Mononuclear cell (primary cell): ENCODE data around the gene TMEM121B. TPM values are rescaled to one million over a fixed set of nuclear protein-coding genes. Genes with fewer than 3 reads are reported as not detected.
A peak's percentile ranks its signal among the peaks of the same experiment; 100 is the strongest.
"Not testable (repeated sequence)": the region's sequence is repeated elsewhere in the genome, so short reads cannot be mapped to it uniquely, and the experiment has no call there.

Experiments used
- H3K27me3 ChIP-seq: 2 replicates; pipeline ENCODE4 v1.6.0; 2011; ENCODE audit warnings: low read length, control low read depth; ENCODE audit not compliant: insufficient read depth
- H3K4me1 ChIP-seq: 2 replicates; pipeline ENCODE4 v1.5.1; 2011; ENCODE audit warnings: mild to moderate bottlenecking, low read length, control low read depth; ENCODE audit not compliant: insufficient read depth
- H3K4me3 ChIP-seq: 2 replicates; pipeline ENCODE4 v1.5.1; 2011; ENCODE audit warnings: mild to moderate bottlenecking, low read length, moderate library complexity
- H3K9me3 ChIP-seq: 2 replicates; pipeline ENCODE4 v1.5.1; 2011; ENCODE audit warnings: low read depth, mild to moderate bottlenecking, control low read depth, low read length
- total RNA-seq: library from RNA; depleted of rRNA; stranded (reverse); fragments of >200 nt; gene quantifications from one replicate; pipeline ENCODE4 v1.2.3, GENCODE V29; 2012

Gene TMEM121B
- total RNA-seq = 1.3 TPM

DNA sequence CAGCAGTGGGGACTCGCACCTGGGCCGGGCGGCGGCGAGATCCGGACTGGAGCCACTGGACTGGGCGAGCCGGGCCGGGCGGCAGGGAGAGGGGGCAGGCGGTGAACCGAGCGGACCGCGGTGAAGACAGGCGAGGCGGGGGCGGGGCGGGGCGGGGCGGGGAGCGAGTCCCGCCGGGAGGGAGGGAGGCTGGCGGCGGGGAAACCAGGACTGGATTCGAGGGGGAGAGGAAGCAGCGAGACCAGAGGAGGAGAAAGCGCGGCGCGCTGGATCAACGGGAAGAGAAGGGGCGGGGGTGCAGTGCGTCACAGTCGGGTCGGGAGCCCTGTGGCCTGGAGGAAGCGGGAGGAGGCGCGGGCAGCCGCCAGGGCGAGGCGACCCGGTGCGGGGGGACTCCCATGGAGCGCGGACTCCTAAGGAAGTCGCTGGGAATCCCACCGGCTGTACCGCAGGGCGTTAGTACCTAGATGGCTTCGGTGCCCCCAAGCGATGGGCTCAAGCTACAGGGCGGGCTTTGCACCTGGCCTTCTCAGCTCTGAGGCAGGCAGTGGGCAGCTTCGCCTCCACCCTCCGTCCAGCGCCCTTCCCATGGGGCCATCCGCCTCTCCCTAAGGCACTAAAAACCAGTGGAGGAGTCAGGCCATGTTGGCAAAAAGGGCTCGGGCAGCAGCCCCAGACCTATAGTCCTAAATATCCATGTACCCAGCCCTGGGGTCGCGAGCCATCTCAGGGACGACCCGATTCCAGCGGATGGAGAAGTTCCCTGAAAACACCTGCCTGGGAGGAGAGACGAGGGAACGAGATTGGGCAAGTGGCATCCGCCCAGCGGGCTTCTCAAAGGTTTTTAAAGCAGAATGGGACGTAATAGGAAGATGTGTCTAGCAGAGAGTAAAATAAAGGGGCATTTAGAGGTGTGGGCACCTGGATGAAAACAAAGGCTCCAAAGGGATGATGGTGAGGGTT lies at the start of gene TMEM121B:
TSS of gene TMEM121B (minus strand) at position 128 of the 963 bp plus-strand sequence. CDS start 233 bp downstream, outside the sequence.
- Histone ChIP-seq H3K9me3 (no peaks in the 10 kb centered on the region), H3K27me3 (peaks cover 16% of the 10 kb centered on the region), H3K4me1 (peaks cover 43% of the 10 kb centered on the region), H3K4me3 (peak within 1 kb of the TSS; percentile 34)

DNA sequence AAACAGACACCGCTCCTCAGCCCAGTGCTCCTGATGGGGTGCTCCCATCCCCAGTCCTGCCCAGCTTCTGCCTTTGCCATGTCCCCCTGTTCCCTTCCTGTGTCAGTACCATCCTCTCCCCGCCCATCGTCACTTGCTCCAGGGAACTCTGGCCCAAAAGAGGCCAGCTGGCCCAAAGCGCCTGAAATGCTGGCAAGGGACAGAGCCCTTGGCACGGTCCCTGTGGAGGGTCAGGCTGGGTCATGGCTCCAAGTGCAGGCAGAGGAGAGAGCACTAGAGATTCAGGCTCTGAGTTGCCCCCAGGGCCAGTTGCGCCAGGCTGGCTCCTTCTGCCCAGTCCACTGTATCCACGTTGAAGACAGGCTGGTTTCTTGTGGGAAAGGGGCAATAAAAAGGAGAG lies 46.3 kb upstream of the TMEM121B start:
- H3K9me3 ChIP-seq = no peaks in the 10 kb centered on the region
- no peaks in the 10 kb centered on the region for H3K27me3 ChIP-seq
- H3K4me1 ChIP-seq = peaks cover 17% of the 10 kb centered on the region
- no peak overlapping the region for H3K4me3 ChIP-seq

DNA sequence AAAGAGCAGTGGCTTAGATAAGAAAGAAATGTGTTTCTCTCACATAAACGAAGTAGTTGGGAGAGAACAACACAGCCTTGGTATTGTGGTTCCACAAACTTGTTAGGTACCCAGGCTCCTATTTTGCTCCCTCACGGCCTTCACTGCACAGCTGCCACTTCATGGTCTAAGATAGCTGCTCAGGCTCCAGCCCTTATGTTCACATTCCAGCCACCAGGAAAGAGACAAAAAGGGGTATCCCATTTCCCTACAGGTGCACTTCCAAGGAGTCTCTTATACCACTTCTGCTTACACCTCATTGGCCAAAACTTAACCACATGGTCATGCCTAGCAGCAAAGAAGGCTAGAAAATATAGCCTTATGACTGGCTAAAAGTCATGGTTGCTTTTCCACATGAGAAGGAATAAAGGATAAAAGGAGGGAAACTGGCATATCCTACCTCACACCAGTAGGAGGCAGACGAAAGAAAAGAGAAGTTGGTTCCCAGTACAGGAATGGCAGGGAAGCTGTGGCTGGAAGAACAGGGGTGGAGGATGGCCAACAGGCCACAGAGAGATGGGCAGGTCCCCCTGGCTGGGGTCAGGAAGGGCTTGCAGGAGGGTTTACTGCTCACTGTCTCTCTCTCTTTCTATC lies 43.3 kb upstream of the TMEM121B start:
- Histone ChIP-seq H3K4me1 (peaks cover 7% of the 10 kb centered on the region), H3K9me3 (no peaks in the 10 kb centered on the region), H3K27me3 (no peaks in the 10 kb centered on the region)

DNA sequence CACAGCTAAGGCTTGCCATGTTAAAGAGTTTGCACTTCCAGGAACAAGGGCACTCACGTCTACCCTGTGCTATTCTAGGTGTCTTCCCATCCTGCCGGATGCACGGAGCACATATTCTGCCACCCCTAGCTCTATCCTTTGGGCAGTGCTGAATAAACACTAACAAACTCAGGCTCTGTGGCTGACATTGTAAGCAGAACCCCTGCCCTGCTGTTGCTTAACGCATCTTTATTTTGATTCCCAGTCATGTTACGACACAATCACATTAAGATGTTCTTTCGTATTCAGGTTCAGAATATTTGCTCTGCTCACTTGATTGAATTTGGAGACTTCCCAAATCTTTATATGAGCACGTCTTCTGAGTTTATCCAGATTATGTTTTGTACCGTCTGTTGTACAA lies 41.6 kb upstream of the TMEM121B start:
- H3K4me3 ChIP-seq = no peak overlapping the region
- H3K27me3 ChIP-seq = no peaks in the 10 kb centered on the region
- H3K9me3 ChIP-seq = no peaks in the 10 kb centered on the region
- H3K4me1 ChIP-seq = peaks cover 20% of the 10 kb centered on the region

More for the DNA sequence above, 43.3 kb upstream of the TMEM121B start:
- H3K4me3 ChIP-seq = no peak overlapping the region

DNA sequence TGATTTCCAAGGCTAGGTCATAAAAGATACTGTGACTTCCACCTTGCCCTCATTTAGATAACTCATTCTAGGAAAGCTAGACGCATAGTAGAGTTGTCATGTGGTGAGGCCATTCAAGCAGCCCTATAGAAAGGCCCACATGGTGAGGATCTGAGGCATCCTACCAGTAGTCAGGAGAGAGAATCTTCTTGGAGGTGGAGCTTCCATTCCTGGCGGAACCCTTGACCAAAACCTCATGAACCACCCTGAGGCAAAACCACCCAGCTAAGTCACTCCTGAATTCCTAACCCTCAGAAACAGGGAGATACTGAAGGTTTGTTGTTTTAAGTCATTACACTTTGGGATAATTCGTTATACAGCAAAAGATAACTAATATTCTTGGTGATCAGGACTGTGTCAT lies 40.8 kb upstream of the TMEM121B start:
- Histone ChIP-seq H3K4me1 (peaks cover 27% of the 10 kb centered on the region), H3K9me3 (no peaks in the 10 kb centered on the region), H3K4me3 (no peak overlapping the region), H3K27me3 (no peaks in the 10 kb centered on the region)

DNA sequence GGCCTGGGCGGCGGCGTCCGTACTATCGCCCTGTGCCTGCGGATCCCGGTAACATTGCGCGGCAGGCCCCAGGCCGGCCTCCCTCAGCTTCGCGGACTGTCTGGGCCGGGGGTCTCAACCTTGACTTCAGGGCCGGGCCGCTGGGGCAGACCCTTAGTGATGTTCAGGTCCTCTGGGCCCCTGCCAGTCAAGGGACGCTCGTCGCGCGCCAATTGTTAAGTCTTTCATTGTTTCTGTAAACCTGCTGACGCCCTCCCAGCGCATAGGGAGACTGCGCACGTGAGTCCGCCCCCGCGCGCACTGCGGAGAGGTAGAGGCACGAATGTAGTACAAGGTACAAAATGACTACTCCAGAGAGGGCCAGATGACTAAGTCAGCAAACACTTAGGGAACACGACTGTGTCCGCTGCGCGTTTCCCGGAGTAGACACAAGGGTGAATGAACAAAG lies 38.4 kb upstream of the TMEM121B start:
- Histone ChIP-seq H3K4me3 (peak overlapping the region; percentile 60), H3K4me1 (peaks cover 52% of the 10 kb centered on the region), H3K27me3 (no peaks in the 10 kb centered on the region)

DNA sequence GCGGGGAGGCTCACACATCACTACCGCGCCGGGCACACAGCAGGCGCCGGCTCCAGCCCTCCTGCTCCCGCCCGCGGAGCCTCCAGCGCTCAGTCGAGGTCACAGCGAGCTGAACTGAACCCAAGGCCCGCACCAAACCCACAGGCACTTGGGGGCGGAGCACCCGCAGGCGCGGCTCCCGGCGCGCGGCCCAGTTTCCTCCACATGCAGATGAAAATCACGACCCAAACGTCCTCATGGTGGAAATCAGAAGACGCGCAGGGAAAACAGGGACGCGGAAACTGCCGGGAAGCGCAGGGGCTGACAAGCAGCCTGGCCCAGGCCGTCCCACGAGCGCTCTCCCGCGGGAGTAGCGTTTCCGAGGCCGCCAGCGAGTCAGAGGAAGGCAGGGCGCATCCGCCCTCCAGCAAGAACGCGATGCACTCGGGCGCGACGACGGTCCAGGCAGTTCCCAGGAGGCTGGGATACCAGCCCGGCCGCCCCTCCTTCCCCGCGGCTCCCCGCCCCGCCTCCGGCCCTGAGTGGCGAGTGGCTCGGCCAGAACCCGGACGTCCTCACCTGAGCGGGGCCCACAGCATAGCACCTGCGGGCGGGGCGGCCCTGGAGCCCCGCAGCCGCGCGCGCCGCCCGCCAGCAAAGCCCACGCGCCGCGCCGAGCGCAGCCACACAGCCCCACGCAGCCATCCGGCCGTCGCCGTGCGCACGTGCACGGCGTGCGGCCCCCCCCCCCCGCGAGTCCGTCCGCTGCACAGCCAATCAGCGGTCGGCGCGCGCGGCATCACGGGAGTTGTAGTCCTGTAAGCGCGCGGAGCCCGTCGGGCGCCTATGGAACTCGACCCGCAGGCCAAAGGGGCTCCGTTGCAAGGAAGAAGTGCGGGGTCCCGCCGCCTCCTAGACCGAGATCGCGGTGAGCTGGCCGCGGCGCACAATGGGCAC lies 37.7 kb upstream of the TMEM121B start, which contains the start of gene HDHD5:
TSS of gene HDHD5 (minus strand) at position 710 of the 936 bp plus-strand sequence. CDS start at position 684, 26 bp downstream.
- H3K9me3 ChIP-seq = no peaks in the 10 kb centered on the region
- H3K4me3 ChIP-seq = peak within 1 kb of the TSS; percentile 60
- H3K4me1 ChIP-seq = peaks cover 53% of the 10 kb centered on the region
- no peaks in the 10 kb centered on the region for H3K27me3 ChIP-seq

More for the DNA sequence above, 38.4 kb upstream of the TMEM121B start:
- H3K9me3 ChIP-seq = no peaks in the 10 kb centered on the region

DNA sequence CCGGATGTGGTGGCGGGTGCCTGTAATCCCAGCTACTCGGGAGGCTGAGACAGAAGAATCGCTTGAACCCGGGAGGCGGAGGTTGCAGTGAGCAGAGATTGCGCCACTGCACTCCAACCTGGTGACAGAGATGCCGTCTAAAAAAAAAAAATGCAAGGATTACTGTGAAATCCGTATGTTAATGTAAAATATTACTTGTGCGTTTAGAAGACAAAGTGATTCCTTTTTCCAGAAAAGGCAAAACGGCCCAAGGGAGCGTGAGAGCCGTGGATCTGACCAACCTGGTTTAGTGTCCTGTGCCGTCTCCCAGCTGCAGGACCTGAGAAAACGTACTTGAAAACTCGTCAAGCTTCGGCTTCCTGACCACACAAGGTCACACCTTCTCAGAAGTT lies 37.0 kb upstream of the TMEM121B start:
- no peaks in the 10 kb centered on the region for H3K27me3 ChIP-seq
- peaks cover 53% of the 10 kb centered on the region for H3K4me1 ChIP-seq
- H3K4me3 ChIP-seq = peak overlapping the region; percentile 60
- H3K9me3 ChIP-seq = no peaks in the 10 kb centered on the region

DNA sequence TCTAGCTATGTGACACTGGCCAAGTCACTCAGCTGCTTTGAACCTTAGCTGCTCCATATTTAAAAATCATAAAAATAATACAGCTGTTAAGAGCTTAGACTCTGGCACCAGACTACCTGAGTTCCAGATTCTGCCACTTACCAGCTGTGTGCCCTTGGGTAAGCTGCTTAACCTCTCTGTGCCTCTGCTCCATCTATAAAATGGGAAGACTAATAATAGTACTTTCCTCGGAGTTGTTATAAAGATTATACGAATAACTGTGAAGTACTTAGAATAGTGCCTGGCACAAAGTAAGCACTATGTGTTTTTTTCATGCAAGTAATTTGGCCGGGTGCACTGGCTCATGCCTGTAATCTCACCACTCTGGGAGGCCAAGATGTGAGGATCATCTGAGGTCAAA lies 36.6 kb upstream of the TMEM121B start:
- Histone ChIP-seq H3K4me3 (no peak overlapping the region), H3K4me1 (peaks cover 53% of the 10 kb centered on the region), H3K9me3 (no peaks in the 10 kb centered on the region), H3K27me3 (no peaks in the 10 kb centered on the region)

DNA sequence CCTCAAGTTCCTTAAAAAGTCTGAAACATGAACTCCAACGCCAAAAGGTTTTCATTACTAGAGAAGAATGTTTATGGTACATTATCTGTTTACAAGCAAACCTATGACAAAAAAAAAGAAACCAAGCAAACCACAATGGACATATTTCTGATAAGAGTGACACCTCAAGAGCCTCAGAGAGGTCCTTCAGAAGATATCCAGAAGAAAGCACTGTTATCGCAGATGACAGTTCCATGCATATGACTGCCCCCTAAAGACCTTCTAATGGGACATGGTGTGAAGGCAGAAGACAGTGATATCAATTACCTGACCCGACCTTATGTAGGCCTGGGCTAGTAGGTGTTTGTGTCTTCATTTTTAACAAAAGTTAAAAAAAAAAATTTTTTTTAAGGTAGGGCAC lies 34.8 kb upstream of the TMEM121B start:
- Histone ChIP-seq H3K27me3 (no peaks in the 10 kb centered on the region), H3K4me1 (peaks cover 53% of the 10 kb centered on the region), H3K4me3 (no peak overlapping the region), H3K9me3 (no peaks in the 10 kb centered on the region)

DNA sequence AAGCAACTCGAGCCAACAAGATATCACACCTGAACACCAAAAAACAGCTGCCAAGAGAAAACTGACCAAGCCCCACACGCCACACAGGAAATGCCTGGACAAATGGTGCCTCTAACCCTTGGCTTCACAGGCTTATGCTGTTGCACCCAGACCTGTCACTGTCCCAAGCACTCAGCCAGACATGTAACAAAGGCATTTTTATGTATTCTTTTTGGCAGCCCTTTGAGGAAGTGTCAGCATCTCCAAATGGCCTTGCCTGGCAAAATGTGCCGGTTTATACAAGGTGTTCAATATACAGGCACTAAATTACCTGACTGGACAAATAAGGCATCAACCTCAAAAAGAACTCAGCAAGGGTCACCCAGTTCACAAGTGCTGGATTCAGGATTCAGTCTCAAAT lies 31.8 kb upstream of the TMEM121B start:
- Histone ChIP-seq H3K4me1 (peaks cover 36% of the 10 kb centered on the region), H3K9me3 (no peaks in the 10 kb centered on the region), H3K27me3 (no peaks in the 10 kb centered on the region), H3K4me3 (no peak overlapping the region)

DNA sequence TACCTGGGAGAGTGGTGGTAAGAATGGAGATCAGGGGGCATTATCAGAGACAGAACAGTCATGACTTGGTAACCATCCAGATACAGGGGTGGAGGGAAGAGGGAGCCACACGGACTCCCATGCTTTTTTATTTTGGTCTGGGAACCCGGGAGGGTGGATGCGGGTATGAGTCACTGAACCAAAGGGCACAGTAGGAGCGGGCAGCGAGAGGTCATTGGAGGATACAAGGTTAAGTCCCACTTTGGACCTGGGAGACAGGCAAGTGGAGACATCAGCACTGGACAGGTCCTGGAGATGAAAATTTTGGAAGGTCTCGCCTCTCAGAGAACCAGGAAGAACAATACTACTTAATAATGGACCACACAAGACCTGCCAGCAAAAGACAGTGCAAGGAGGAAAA lies 31.2 kb upstream of the TMEM121B start:
- Histone ChIP-seq H3K27me3 (no peaks in the 10 kb centered on the region), H3K4me1 (peaks cover 30% of the 10 kb centered on the region), H3K9me3 (no peaks in the 10 kb centered on the region), H3K4me3 (no peak overlapping the region)

DNA sequence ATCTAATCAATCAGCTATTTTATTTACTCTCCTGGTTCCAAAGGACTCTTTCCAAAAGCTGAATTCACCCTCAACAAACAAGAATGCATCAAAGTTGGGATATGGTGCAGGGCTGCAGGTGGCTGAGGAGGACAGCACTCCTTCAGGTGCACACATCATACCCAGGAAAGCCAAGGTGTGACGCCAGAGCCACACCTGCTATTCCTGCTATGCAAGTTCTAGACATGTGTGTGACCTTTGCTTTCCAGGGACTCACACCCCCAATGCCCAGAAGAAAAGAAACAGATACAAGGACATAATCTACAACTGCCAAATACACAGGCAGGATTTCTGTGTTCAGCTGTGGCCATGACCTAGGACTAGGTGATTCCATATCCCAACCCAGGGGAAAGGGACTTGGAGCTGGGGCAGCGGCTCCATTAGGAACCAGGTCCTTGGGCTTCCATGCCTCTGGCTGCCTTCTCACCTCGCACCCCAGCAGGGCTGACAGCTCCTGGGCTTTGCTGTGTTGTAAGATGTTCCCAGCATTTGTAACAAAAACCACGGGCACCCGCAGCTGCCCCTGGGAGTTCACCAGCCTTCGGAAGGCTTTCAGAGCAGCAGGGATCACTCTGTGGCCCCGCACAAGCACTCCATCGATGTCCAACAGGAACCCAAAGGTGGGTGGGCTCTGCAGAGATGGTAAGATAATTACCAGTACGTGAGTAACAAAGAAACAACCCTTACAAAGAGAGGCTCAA lies 28.1 kb upstream of the TMEM121B start:
- no peak overlapping the region for H3K4me3 ChIP-seq
- H3K9me3 ChIP-seq = no peaks in the 10 kb centered on the region
- H3K27me3 ChIP-seq = no peaks in the 10 kb centered on the region
- no peaks in the 10 kb centered on the region for H3K4me1 ChIP-seq

DNA sequence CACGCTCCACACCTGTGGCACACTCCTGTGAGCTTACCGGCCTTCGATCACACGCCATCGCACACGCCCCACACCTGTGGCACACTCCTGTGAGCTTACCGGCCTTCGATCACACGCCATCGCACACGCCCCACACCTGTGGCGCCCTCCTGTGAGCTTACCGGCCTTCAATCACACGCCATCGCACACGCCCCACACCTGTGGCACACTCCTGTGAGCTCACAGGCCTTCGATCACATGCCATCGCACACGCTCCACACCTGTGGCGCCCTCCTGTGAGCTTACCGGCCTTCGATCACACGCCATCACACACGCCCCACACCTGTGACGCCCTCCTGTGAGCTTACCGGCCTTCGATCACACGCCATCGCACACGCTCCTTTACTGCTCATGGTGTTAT lies 26.3 kb upstream of the TMEM121B start:
- H3K27me3 ChIP-seq = not testable (repeated sequence)

More for the DNA sequence above, 26.3 kb upstream of the TMEM121B start:
- H3K9me3 ChIP-seq, H3K4me3 ChIP-seq, H3K4me1 ChIP-seq: not testable (repeated sequence)
